ENCODE data around the gene SCARB1. TPM values are rescaled to one million over a fixed set of nuclear protein-coding genes. Genes with fewer than 3 reads are reported as not detected.

The SCARB1 gene
- total RNA-seq, 1 experiment from 2014 or later, result 31.3 TPM

GRCh38 chr12:124819080-124819479, 44.6 kb downstream of the SCARB1 start:
- H3K4ac ChIP-seq (ENCODE audit: low read depth, low read length), result no peak overlapping the region
- H3K79me2 ChIP-seq (ENCODE audit: insufficient read depth, low read length), result no peaks in the 10 kb centered on the region
- H3K23me2 ChIP-seq (ENCODE audit: insufficient read length, low read depth, low read length, poor library complexity, severe bottlenecking), result no peaks in the 10 kb centered on the region
- H2BK5ac ChIP-seq (ENCODE audit: insufficient read length, low read length), result no peak overlapping the region
- H3K23ac ChIP-seq (ENCODE audit: insufficient read length, low read depth, low read length), result no peak overlapping the region
- H2BK20ac ChIP-seq (ENCODE audit: low read depth, low read length, poor library complexity, severe bottlenecking), result no peak overlapping the region
- H3K9me3 Mint-ChIP-seq, result no peaks in the 10 kb centered on the region; a peak in 1 of 5 replicates
- no CpG with 5 or more reads among the region's 5 CpGs for WGBS (ENCODE audit: extremely low coverage, insufficient read length, low lambda C conversion rate)
- no peaks in the 10 kb centered on the region for H3K79me1 ChIP-seq (ENCODE audit: insufficient read depth, low read depth, low read length, poor library complexity, severe bottlenecking)
- no peak overlapping the region for H3T11ph ChIP-seq (ENCODE audit: low read length)
- H2BK15ac ChIP-seq (ENCODE audit: low read depth, low read length), result no peak overlapping the region
- H3K14ac ChIP-seq (ENCODE audit: insufficient read depth, low read length), result no peak overlapping the region
- H3K18ac ChIP-seq (ENCODE audit: insufficient read length, low read depth, low read length), result no peak overlapping the region
- no peak overlapping the region for H2BK12ac ChIP-seq (ENCODE audit: insufficient read length, low read depth, low read length)
- no peak overlapping the region for H2BK120ac ChIP-seq (ENCODE audit: low read depth, low read length, poor library complexity, severe bottlenecking)
- no peak overlapping the region for H2AFZ ChIP-seq (ENCODE audit: low read length)
- H3K4me1 ChIP-seq (ENCODE audit: insufficient read depth, low read length), result peaks cover 6% of the 10 kb centered on the region; the same call in 1 of the 2 replicates
- peaks cover 2 to 16% (median 5%) of the 10 kb centered on the region in 3 experiments; a peak in 6 of 7 replicates for H3K36me3 Mint-ChIP-seq (ENCODE audit: insufficient read depth in 1 of 3, low read depth in 3 of 3)
- H3K27me3 Mint-ChIP-seq (ENCODE audit: low read depth), result no peaks in the 10 kb centered on the region; the same call in 1 of the 2 replicates
- no peak overlapping the region for H3K27ac ChIP-seq (ENCODE audit: insufficient read length, low read depth, low read length)
- H4K8ac ChIP-seq (replicated peaks; ENCODE audit: insufficient read length, low read depth, low read length), result no peak overlapping the region
- H3K56ac ChIP-seq (ENCODE audit: insufficient read length, low read depth, low read length), result no peak overlapping the region
- DNase-seq, result no peak
- H3K4me1 Mint-ChIP-seq, result peaks cover 21 to 23% of the 10 kb centered on the region in 2 experiments
- no peaks in the 10 kb centered on the region for H4K20me1 ChIP-seq (ENCODE audit: control insufficient read depth, insufficient read depth, insufficient read length)
- no peak overlapping the region for H2AK5ac ChIP-seq (ENCODE audit: insufficient read length, low read length)
- H4K5ac ChIP-seq (ENCODE audit: insufficient read length, low read depth, low read length), result no peak overlapping the region
- H3K9ac ChIP-seq (ENCODE audit: extremely low read depth, insufficient read length, low read length), result no peak overlapping the region
- H3K4me2 ChIP-seq (ENCODE audit: insufficient read depth, insufficient read length, low read length), result no peak overlapping the region
- no peaks in the 10 kb centered on the region for H3K27me3 ChIP-seq (ENCODE audit: insufficient read depth, low read length)
- no peak for TF ChIP-seq CTCF (conservative IDR thresholded peaks at IDR 0.05)
- no peak overlapping the region; a peak in 1 of 7 replicates for H3K27ac Mint-ChIP-seq
- H3K4me3 Mint-ChIP-seq, result no peak overlapping the region
- H4K91ac ChIP-seq (ENCODE audit: insufficient read length, low read depth, low read length), result no peak overlapping the region
- no peaks in the 10 kb centered on the region for H3K9me3 ChIP-seq (ENCODE audit: control insufficient read depth, low read depth, low read length)
